ENCODE data around the gene ADAM12. TPM values are rescaled to one million over a fixed set of nuclear protein-coding genes. Genes with fewer than 3 reads are reported as not detected.

ADAM12 gene
- total and polyA plus RNA-seq, 8 donors = 0.03 to 3.7 (median 0.15) TPM

DNA sequence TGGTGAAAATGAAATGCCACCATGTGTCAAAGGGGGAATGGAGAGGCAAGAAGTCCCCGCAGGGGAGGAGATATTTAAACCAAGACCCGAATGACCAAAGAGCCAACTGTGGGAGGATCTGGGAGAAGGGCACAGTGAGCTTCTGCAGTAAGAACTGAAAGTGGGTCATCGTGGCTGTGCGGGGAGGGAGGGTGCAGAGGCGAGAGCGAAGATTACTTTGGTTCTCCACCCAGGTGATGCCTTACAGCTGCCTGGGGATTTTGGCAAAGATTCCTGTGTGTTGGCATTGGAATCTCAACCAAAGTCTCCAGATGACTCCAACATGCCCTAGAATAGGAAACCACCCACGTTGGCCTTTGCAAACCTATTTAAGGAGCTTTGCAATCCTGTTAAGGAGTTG, 44.2 kb upstream of the ADAM12 start:
- no peaks in the 10 kb centered on the region for H3K36me3 ChIP-seq

DNA sequence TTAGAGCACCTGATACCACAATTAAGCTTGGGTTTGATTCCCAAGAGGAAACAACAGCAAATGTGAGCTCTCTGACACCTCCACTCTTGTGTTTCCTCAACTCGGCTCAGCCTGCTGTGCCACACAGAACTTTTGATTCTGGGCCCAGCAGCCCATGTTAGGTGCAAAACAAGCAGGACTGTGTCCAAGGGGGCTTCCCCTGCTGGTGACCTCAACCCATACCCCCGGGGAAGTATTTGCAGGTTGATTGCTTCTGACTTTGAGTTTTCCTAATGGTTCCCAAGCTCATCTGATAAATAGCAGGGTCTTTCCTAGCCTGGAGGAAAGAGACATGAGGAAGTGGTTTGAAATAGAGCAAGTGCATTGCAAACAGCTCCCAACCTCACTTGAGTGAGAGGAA, 43.5 kb upstream of the ADAM12 start:
- intact Hi-C loops (cut with DNase I) = no loop called here
- TF ChIP-seq, protein P1, sequence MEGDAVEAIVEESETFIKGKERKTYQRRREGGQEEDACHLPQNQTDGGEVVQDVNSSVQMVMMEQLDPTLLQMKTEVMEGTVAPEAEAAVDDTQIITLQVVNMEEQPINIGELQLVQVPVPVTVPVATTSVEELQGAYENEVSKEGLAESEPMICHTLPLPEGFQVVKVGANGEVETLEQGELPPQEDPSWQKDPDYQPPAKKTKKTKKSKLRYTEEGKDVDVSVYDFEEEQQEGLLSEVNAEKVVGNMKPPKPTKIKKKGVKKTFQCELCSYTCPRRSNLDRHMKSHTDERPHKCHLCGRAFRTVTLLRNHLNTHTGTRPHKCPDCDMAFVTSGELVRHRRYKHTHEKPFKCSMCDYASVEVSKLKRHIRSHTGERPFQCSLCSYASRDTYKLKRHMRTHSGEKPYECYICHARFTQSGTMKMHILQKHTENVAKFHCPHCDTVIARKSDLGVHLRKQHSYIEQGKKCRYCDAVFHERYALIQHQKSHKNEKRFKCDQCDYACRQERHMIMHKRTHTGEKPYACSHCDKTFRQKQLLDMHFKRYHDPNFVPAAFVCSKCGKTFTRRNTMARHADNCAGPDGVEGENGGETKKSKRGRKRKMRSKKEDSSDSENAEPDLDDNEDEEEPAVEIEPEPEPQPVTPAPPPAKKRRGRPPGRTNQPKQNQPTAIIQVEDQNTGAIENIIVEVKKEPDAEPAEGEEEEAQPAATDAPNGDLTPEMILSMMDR (IDR thresholded peaks at IDR 0.05) = no peak
- no peaks in the 10 kb centered on the region for H3K9me3 ChIP-seq
- H3K27me3 ChIP-seq = peaks cover 0 to 5% (median 0%) of the 10 kb centered on the region in 4 donors
- ATAC-seq (no peak), FAIRE-seq (no peak), DNase-seq (no peak)
- H3K36me3 ChIP-seq = no peaks in the 10 kb centered on the region
- no peak overlapping the region for H3K4me3 ChIP-seq
- H3K27ac ChIP-seq = no peak overlapping the region
- 66 to 71% methylated on average over 2 of the region's 2 CpGs for WGBS, 2 donors
- no peaks in the 10 kb centered on the region for H3K4me1 ChIP-seq

More for the DNA sequence above, 44.2 kb upstream of the ADAM12 start:
- peaks cover 0 to 5% (median 0%) of the 10 kb centered on the region in 4 donors for H3K27me3 ChIP-seq
- TF ChIP-seq, protein P1 (IDR thresholded peaks at IDR 0.05) = no peak
- intact Hi-C loops (cut with DNase I) = no loop called here
- FAIRE-seq (no peak), DNase-seq (no peak), ATAC-seq (no peak)
- H3K9me3 ChIP-seq = no peaks in the 10 kb centered on the region
- H3K4me1 ChIP-seq = no peaks in the 10 kb centered on the region
- H3K27ac ChIP-seq = no peak overlapping the region
- whole genome bisulfite sequencing, 2 donors = 74 to 76% methylated on average over 7 of the region's 7 CpGs
- no peak overlapping the region for H3K4me3 ChIP-seq

DNA sequence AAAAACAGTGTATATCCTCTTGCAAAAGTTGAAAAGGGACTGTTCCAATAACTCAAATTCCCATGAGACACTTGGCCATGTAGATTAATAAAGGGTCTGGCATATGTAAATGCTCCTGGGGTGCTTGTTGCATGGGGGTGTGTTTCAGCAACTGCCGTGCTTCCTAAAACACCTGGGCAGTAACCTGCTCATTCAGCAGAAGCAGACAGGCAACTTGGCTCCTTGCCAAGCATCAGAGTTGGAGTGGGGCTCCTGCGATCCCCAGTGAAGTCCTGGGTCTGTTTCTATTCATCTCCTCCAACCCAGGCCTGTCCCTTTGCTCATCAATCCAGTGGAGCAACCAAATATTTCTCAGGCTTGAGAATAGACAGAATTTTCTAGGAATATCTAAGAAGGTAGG, 42.2 kb upstream of the ADAM12 start:
- no peak for ATAC-seq
- FAIRE-seq = no peak
- Histone ChIP-seq H3K27me3 (peaks cover 0 to 5% (median 0%) of the 10 kb centered on the region in 4 donors), H3K4me3 (no peak overlapping the region), H3K4me1 (no peaks in the 10 kb centered on the region), H3K27ac (no peak overlapping the region), H3K9me3 (no peaks in the 10 kb centered on the region), H3K36me3 (no peaks in the 10 kb centered on the region)
- intact Hi-C loops (cut with DNase I) = no loop called here
- TF ChIP-seq, protein P1 (IDR thresholded peaks at IDR 0.05) = no peak
- WGBS, 2 donors = 71 to 81% methylated on average over 2 of the region's 2 CpGs
- DNase-seq = no peak

DNA sequence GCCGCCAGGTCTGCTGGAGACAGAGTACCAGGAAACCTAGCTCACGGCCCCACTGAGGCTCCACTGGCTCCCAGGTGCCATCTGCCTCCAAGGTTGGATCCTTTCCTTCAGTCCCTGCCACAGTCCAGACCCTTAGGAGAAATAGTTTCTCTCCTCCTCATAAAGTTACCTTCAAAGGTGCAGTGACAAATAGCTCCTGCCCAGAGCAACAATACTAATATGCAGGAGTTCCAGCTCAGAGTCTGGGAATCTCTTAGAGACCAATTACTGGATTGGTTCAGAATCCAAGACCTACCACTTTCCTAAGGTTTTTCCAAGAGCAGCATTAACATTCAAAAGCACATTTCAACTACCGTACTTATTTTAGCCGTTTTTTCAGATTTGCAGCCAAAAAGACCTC, 41.0 kb upstream of the ADAM12 start:
- Histone ChIP-seq H3K36me3 (no peaks in the 10 kb centered on the region), H3K4me1 (no peaks in the 10 kb centered on the region), H3K9me3 (no peaks in the 10 kb centered on the region), H3K27me3 (peaks cover 0 to 5% (median 0%) of the 10 kb centered on the region in 4 donors), H3K4me3 (no peak overlapping the region), H3K27ac (no peak overlapping the region)
- TF ChIP-seq, protein P1 (IDR thresholded peaks at IDR 0.05) = no peak
- no peak for FAIRE-seq
- DNase-seq = no peak
- no peak for ATAC-seq
- 70 to 79% methylated on average over 4 of the region's 4 CpGs for WGBS, 2 donors
- intact Hi-C loops (cut with DNase I) = no loop called here

DNA sequence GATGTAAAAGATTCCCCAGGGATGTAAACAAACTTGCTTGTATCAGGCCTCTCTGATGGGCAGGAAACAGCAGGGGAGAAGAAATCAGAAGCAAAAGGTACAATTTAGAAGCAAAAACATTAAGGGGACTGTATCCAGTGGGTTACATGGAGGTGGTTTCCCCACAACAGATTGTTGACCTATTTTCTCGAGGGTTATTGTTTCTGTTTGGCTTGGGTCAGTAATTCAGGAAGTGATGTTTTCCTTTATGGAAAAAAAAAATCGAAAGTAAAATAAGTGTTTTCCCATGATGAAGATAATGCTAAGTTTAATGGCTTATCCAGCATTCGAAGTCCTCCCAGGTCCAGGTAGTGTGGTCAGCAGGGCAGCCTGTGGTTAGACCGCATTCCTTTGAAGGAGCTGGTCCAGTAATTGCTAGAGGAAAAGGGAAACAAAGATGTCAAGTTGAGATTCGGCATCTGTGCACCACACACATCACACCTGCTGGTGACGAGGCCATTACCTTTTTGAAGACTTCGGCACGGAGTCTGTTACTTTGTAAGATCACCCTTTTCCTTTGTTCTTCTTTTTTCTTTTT, 37.3 kb upstream of the ADAM12 start:
- Histone ChIP-seq H3K27me3 (peaks cover 0 to 5% (median 0%) of the 10 kb centered on the region in 4 donors), H3K4me1 (no peaks in the 10 kb centered on the region), H3K27ac (no peak overlapping the region), H3K4me3 (no peak overlapping the region), H3K36me3 (no peaks in the 10 kb centered on the region), H3K9me3 (no peaks in the 10 kb centered on the region)
- TF ChIP-seq, protein P1 (IDR thresholded peaks at IDR 0.05) = no peak
- intact Hi-C loops (cut with DNase I) = no loop called here
- no peak for ATAC-seq
- DNase-seq = no peak
- WGBS, 2 donors = 61 to 64% methylated on average over 8 of the region's 8 CpGs
- no peak for FAIRE-seq
